GM21528 (cell line): Measurements from ENCODE around the gene STC2.
"Not testable (repeated sequence)": the region's sequence is repeated elsewhere in the genome, so short reads cannot be mapped to it uniquely, and the experiment has no call there.

Experiments used
- ATAC-seq: cut with Tn5 transposase; IDR thresholded peaks from one replicate; pipeline ENCODE4 v1.9.1; 2021; ENCODE audit warnings: mild to moderate bottlenecking, moderate library complexity; ENCODE audit not compliant: unreplicated experiment, low FRiP score

Gene STC2

GRCh38 chr5:173327948-173328843 is at the start of gene STC2:
Gene STC2 (minus strand): TSS chr5:173328414. CDS start chr5:173328193, 221 bp downstream.
- no peak for ATAC-seq

- ATAC-seq: no peak
Measured at GRCh38 chr5:173371400-173371799, 43.2 kb upstream of the STC2 start.

GRCh38 chr5:173363406-173363805 is 35.2 kb upstream of the STC2 start:
- not testable (repeated sequence) for ATAC-seq

GRCh38 chr5:173355561-173355960 is 27.3 kb upstream of the STC2 start:
- no peak for ATAC-seq

- no peak for ATAC-seq
Measured at GRCh38 chr5:173354645-173355044, 26.4 kb upstream of the STC2 start.

- no peak for ATAC-seq
Measured at GRCh38 chr5:173352366-173353349, 24.4 kb upstream of the STC2 start.

GRCh38 chr5:173342813-173343755 is 14.9 kb upstream of the STC2 start:
- ATAC-seq: no peak

GRCh38 chr5:173341961-173342430 is 13.8 kb upstream of the STC2 start:
- ATAC-seq: no peak

GRCh38 chr5:173340984-173341383 is 12.8 kb upstream of the STC2 start:
- no peak for ATAC-seq

GRCh38 chr5:173340451-173340850 is 12.2 kb upstream of the STC2 start:
- ATAC-seq: no peak

- no peak for ATAC-seq
Measured at GRCh38 chr5:173339286-173339685, 11.1 kb upstream of the STC2 start.

GRCh38 chr5:173338380-173339015 is 10.3 kb upstream of the STC2 start:
- ATAC-seq: no peak

- no peak for ATAC-seq
Measured at GRCh38 chr5:173334808-173335207, 6.6 kb upstream of the STC2 start.

- no peak for ATAC-seq
Measured at GRCh38 chr5:173333925-173334661, 5.9 kb upstream of the STC2 start.

GRCh38 chr5:173331956-173332479 is 3.8 kb upstream of the STC2 start:
- peak; percentile 63 for ATAC-seq

- no peak for ATAC-seq
Measured at GRCh38 chr5:173331287-173331686, 3.1 kb upstream of the STC2 start.

- no peak for ATAC-seq
Measured at GRCh38 chr5:173330338-173331206, 2.4 kb upstream of the STC2 start.
